Mesothelial cell of epicardium (in vitro differentiated cells): ENCODE data around the gene MTHFS. TPM values are rescaled to one million over a fixed set of nuclear protein-coding genes. Genes with fewer than 3 reads are reported as not detected.
"Not testable (repeated sequence)": the region's sequence is repeated elsewhere in the genome, so short reads cannot be mapped to it uniquely, and the experiment has no call there.

Experiments used
- DNase-seq, 2 experiments: peaks; one replicate each; pipeline ENCODE4 v3.0.0; 2021; ENCODE audit warnings: low spot score in 2 of 2; ENCODE audit not compliant: unreplicated experiment in 2 of 2
- H3K27ac Mint-ChIP-seq: 2 replicates; pipeline ENCODE4 v1.8.0; 2021; ENCODE audit warnings: mixed read lengths
- H3K27me3 Mint-ChIP-seq: 2 replicates; pipeline ENCODE4 v1.8.0; 2021; ENCODE audit warnings: low read depth, mixed read lengths
- H3K36me3 Mint-ChIP-seq: 2 replicates; pipeline ENCODE4 v1.8.0; 2021; ENCODE audit warnings: mixed read lengths
- H3K4me1 Mint-ChIP-seq: 2 replicates; pipeline ENCODE4 v1.8.0; 2021; ENCODE audit warnings: mixed read lengths
- H3K4me3 Mint-ChIP-seq: 2 replicates; pipeline ENCODE4 v1.8.0; 2021; ENCODE audit warnings: mild to moderate bottlenecking, moderate library complexity, mixed read lengths
- H3K9me3 Mint-ChIP-seq: 2 replicates; pipeline ENCODE4 v1.8.0; 2021; ENCODE audit warnings: mixed read lengths
- CTCF ChIP-seq: fragments of 200-600 bp; sonication (generic); IDR thresholded peaks from one replicate; pipeline ENCODE4 v1.5.0; 2021; ENCODE audit warnings: antibody characterized with exemption; ENCODE audit not compliant: unreplicated experiment
- total RNA-seq: library from RNA; stranded (reverse); gene quantifications from 3 replicates; pipeline ENCODE4 v1.2.1, GENCODE V29; 2021

The MTHFS gene
- total RNA-seq, 1 donor from 2014 or later: 13.7 TPM

DNA sequence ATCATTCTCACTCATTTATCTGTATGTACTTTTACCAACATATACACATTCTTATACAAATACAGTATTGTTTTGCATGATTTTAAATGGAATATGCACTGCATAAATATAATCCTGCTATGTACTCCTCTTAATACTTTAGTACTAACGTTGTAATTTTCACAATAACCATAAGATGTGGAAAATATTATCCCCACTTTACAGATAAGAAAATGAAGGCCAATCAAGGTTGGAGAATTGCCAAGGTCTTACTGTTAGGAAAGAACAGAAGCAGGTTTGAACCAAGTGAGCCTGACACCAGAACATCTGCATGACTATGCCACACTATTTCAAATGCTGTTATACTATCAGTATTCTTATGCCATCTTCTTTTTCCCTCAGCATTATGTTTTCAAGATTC is 41.3 kb upstream of the MTHFS start:
- peaks cover 2% of the 10 kb centered on the region for H3K27me3 Mint-ChIP-seq

GRCh38 chr15:79935556-79936201 is 38.9 kb upstream of the MTHFS start:
- H3K36me3 Mint-ChIP-seq, H3K9me3 Mint-ChIP-seq, H3K27me3 Mint-ChIP-seq, H3K4me3 Mint-ChIP-seq, DNase-seq: not testable (repeated sequence)
- peaks cover 18% of the 10 kb centered on the region for H3K4me1 Mint-ChIP-seq
- peak overlapping the region; percentile 51 for H3K27ac Mint-ChIP-seq

More for the DNA sequence above, 41.3 kb upstream of the MTHFS start:
- no peaks in the 10 kb centered on the region for H3K36me3 Mint-ChIP-seq
- no peak for DNase-seq
- no peak overlapping the region for H3K4me3 Mint-ChIP-seq
- H3K9me3 Mint-ChIP-seq: no peaks in the 10 kb centered on the region
- H3K4me1 Mint-ChIP-seq: peaks cover 16% of the 10 kb centered on the region
- TF ChIP-seq CTCF: no peak
- no peak overlapping the region for H3K27ac Mint-ChIP-seq

DNA sequence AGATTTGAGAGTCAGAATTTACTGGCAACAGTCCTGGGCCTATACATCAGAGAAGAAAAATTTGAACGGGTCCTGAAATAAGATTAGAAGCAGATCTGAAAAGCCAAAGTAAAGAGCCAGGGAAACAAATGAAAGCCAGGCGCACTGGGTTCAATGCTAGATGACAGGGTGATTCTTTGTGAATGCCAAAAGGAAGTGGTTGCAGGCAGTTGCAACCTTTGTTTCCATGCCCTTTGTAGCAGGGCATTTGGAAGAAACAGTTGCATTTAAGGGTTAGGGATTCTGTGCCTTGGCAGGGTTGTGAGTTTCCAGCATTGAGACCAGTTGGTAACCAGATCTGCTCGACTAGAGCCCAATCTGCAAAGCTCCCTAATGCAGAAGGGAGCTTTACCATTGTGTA is 36.4 kb upstream of the MTHFS start:
- Mint-ChIP-seq H3K27me3 (peaks cover 14% of the 10 kb centered on the region), H3K36me3 (no peaks in the 10 kb centered on the region), H3K4me1 (peaks cover 18% of the 10 kb centered on the region), H3K27ac (no peak overlapping the region), H3K9me3 (no peaks in the 10 kb centered on the region), H3K4me3 (no peak overlapping the region)
- DNase-seq: no peak
- no peak for TF ChIP-seq CTCF

DNA sequence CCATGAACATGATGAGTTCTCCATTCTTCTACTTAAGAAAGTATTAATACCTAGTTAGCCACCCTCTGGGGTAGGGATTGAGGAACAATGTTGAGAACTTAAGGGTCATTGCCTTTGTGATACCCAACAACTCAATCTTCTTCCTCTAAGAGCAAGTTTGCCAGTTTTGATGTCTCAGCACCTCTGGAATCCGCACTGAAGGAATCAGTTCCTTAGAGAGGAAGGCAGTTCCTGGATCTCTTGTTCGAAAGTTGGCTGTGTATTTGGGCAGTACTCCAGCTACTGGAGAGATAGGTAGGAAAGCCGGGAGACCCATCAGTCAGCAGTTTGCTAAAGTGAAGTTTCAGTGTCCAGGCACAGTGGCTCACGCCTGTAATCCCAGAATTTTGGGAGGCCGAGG is 35.6 kb upstream of the MTHFS start:
- peaks cover 18% of the 10 kb centered on the region for H3K4me1 Mint-ChIP-seq
- peaks cover 14% of the 10 kb centered on the region for H3K27me3 Mint-ChIP-seq
- no peaks in the 10 kb centered on the region for H3K36me3 Mint-ChIP-seq
- no peak for DNase-seq
- H3K4me3 Mint-ChIP-seq: no peak overlapping the region
- no peak overlapping the region for H3K27ac Mint-ChIP-seq
- no peak for TF ChIP-seq CTCF
- no peaks in the 10 kb centered on the region for H3K9me3 Mint-ChIP-seq

- Mint-ChIP-seq H3K4me3 (no peak overlapping the region), H3K27ac (no peak overlapping the region), H3K4me1 (peaks cover 10% of the 10 kb centered on the region), H3K9me3 (peaks cover 6% of the 10 kb centered on the region), H3K27me3 (peaks cover 14% of the 10 kb centered on the region), H3K36me3 (peaks cover 6% of the 10 kb centered on the region)
- TF ChIP-seq CTCF: no peak
- DNase-seq: no peak
These were observed 33.7 kb upstream of the MTHFS start for GRCh38 chr15:79930516-79930915.

DNA sequence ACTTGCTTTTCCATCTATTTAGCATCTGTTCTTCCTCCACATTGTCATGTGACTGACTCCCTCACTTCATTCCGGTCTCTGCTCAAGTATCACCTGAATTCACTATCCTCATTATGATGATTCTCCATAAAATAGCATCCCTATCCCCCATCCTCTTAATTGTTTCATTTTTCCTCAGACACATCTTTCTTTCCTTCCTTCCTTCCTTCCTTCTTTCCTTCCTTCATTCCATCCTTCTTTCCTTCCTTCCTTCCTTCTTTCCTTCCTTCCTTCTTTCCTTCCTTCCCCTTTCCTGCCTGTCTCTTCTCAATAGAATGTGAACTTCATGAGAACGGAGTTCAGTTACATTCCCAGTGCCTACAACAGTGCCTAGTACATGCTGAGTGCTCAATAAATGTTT is 32.6 kb upstream of the MTHFS start:
- Mint-ChIP-seq H3K36me3 (peaks cover 7% of the 10 kb centered on the region), H3K9me3 (peaks cover 9% of the 10 kb centered on the region), H3K4me1 (peaks cover 2% of the 10 kb centered on the region), H3K4me3 (no peak overlapping the region), H3K27ac (no peak overlapping the region), H3K27me3 (peaks cover 14% of the 10 kb centered on the region)
- DNase-seq: no peak
- TF ChIP-seq CTCF: no peak

DNA sequence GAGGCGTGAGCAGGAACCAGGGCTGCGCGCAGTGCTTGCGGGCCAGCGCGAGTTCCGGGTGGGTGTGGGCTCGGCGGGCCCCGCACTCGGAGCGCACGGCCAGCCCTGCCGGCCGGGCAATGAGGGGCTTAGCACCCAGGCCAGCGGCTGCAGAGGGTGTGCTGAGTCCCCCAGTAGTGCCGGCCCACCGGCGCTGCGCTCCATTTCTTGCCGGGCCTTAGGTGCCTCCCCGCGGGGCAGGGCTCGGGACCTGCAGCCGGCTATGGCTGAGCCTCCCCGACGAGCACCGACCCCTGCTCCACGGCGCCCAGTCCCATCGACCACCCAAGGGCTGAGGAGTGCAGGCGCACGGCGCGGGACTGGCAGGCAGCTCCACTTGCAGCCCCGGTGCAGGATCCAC is 29.3 kb upstream of the MTHFS start:
- not testable (repeated sequence) for H3K4me1 Mint-ChIP-seq, DNase-seq, H3K27ac Mint-ChIP-seq, H3K4me3 Mint-ChIP-seq
- peaks cover 12% of the 10 kb centered on the region for H3K27me3 Mint-ChIP-seq
- peaks cover 22% of the 10 kb centered on the region for H3K9me3 Mint-ChIP-seq
- peaks cover 20% of the 10 kb centered on the region for H3K36me3 Mint-ChIP-seq
